Right hindlimb (tissue), 1 donor: ENCODE results near the gene ULK3.
"Not testable (repeated sequence)": the region's sequence is repeated elsewhere in the genome, so short reads cannot be mapped to it uniquely, and the experiment has no call there.

Source experiments
- DNase-seq: peaks from one replicate; pipeline ENCODE4 v3.0.0-alpha.2; 2018

The ULK3 gene, protein sequence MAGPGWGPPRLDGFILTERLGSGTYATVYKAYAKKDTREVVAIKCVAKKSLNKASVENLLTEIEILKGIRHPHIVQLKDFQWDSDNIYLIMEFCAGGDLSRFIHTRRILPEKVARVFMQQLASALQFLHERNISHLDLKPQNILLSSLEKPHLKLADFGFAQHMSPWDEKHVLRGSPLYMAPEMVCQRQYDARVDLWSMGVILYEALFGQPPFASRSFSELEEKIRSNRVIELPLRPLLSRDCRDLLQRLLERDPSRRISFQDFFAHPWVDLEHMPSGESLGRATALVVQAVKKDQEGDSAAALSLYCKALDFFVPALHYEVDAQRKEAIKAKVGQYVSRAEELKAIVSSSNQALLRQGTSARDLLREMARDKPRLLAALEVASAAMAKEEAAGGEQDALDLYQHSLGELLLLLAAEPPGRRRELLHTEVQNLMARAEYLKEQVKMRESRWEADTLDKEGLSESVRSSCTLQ

DNA sequence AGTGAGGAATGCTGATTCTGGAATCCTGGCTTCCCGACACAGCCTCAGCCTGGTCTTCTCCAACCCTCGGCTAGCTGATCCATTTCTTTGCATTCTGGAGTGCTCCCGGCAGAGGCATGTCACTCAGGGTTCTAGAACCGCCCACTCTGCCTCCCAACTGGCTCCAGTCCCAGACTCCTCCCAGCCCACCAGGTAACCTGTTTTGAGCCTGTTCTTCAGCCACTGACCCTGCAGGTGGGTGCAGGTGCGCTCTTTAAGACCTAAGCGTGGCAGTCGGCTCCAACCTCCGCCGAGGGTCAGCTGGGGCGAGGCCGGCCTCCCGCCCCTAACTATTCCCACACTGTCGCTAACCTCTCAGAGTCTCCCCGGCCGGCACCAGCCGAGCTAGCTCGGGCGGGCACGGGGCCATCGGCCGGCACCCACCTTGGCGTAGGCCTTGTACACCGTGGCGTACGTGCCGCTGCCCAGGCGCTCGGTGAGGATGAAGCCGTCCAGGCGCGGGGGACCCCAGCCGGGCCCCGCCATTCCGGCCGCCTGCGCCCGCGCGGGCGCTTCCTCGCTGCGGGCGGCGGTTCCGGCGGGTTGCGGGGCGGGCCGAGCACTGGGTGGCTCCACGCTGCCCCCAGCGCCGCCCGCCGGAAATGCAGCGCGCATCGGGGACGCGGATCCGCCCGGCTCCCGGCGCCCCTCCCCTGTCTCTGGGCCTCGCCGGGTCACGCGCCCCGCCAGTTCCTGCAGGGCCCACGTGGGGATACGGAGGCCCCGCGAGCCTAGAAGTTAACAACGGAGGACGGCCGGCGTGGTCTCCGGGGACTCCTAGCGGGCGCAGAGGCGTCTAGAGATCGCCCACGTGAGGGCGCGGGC, at the start of gene ULK3:
Gene ULK3, minus strand, starts transcription at position 576 of the 864 bp plus-strand sequence. Its CDS starts 51 bp downstream, at position 525.
- peak; percentile 92 for DNase-seq

DNA sequence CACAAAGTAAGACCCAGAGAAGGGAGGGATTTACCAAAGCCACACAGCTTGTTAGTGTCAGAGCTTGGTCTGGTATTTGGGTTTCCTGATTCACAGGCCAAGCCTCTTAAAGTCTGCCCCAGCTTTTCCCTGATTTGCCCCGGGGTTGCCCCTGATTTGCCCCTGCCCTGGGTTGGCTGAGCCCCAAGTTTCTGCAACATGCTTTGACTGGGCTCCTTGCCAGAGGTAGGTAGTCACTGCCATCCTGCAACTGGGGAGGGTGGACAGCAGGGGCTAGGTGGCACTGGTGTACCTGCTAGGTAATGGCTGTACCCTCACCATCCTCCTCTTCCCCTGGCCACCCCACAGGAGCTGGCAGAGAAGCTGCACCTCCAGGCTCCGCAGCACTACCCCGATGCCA, 49.4 kb upstream of the ULK3 start:
- DNase-seq = no peak

GRCh38 chr15:74891469-74891868, 48.5 kb upstream of the ULK3 start:
- no peak for DNase-seq

DNA sequence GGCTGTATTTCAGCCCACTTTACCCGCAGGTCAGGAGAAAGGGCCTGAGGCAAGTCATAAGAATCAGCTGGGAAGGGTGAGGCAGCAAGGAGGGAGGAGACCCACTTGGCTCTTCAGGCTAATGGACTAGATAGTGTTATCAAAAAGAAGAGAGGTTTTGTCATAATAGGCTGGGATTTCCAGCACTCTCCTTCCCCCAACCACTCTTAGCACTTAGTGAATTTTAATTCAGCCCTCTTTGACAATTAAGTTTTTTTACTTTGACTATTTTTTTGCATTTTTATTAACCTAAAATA, 47.7 kb upstream of the ULK3 start:
- no peak for DNase-seq

GRCh38 chr15:74889883-74890664, 47.1 kb upstream of the ULK3 start, which contains the start of gene MPI:
TSS of gene MPI (plus strand) at chr15:74890042. CDS start at chr15:74890074, 32 bp downstream.
- peak; percentile 92 for DNase-seq

DNA sequence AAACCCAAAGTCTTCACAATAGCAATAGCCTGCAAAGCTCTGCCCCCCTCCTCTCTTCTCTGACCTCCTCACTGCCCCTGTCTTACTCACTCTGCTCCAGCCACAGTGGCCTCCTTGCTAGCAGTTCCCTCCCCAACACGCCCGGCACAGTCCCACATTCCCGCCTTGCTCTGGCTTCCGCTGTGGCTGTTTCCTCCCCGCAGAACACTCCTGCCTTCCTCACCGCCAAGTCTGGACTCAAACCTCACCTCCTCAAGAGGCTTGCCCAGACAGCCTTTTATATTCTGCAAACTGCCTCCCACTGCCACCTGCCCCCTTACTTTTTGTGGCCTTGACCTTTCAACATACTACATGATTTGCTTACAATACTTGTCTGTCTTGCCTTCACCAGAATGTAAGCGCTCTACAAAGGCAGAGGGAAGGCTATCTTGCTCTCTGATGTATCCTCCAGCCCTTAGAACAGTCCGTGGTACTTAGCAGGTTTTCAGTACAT, 46.5 kb upstream of the ULK3 start:
- peak; percentile 77 for DNase-seq

- no peak for DNase-seq
These were observed 45.8 kb upstream of the ULK3 start for GRCh38 chr15:74888716-74889115.

DNA sequence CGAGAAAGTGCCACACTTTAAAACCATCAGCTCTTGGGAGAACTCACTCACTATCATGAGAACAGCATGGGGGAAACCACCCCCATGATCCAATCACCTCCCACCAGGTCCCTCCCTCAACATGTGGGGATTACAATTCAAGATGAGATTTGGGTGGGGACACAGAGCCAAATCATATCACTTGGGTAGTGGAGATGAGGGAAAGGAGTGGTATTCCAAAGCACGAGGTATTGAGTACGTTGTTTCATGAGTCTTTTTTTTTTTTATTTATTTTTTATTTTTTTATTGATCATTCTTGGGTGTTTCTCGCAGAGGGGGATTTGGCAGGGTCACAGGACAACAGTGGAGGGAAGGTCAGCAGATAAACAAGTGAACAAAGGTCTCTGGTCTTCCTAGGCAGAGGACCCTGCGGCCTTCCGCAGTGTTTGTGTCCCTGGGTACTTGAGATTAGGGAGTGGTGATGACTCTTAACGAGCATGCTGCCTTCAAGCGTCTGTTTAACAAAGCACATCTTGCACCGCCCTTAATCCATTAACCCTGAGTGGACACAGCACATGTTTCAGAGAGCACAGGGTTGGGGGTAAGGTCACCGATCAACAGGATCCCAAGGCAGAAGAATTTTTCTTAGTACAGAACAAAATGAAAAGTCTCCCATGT, 44.7 kb upstream of the ULK3 start:
- not testable (repeated sequence) for DNase-seq

DNA sequence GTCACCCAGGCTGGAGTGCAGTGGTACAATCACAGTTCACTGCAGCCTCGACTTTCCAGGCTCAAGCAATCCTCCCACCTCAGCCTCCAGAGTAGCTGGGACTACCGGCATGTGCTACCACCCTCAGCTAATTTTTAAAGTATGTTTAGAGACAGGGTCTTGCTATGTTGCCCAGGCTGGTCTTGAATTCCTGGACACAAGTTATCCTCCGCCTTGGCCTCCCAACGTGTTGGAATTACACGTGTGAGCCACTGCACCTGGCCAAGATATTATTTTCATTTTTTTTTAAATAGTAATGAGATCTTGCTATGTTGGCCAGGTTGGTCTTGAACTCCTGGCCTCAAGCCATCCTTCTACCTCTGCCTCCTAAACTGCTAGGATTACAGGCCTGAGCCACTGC, 42.5 kb upstream of the ULK3 start:
- DNase-seq = no peak

- no peak for DNase-seq
These were observed 41.7 kb upstream of the ULK3 start for GRCh38 chr15:74884428-74885223.

DNA sequence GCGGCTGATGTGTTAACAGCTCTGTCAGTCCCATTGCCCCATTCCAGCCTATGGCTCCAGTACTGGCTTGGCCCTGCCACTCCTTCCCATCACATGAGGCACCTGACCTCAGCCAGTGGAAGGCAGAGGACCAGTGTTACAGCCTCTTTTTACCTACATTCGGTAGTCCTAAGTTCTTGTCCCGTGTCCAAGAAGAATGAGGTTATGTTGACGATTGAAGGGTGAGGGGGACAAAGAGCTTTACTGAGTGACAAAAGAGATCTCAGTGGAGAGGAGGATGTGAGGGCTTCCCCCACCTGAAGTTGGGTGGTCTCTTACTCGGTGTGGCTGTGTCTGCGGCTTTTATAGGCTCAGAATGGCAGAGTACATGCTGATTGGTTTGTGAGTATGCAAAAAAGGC, 39.6 kb upstream of the ULK3 start:
- no peak for DNase-seq

- no peak for DNase-seq
These were observed 35.3 kb upstream of the ULK3 start for GRCh38 chr15:74878273-74878672.

- DNase-seq = peak; percentile 35
These were observed 30.9 kb upstream of the ULK3 start for GRCh38 chr15:74873756-74874424.

GRCh38 chr15:74873036-74873755, 30.2 kb upstream of the ULK3 start, which contains the start of gene SCAMP2:
TSS of gene SCAMP2 (minus strand) at chr15:74873365. CDS start at chr15:74873255, 110 bp downstream.
- DNase-seq = peak; percentile 97

GRCh38 chr15:74872702-74873035, 29.7 kb upstream of the ULK3 start:
- no peak for DNase-seq

- no peak for DNase-seq
These were observed 27.7 kb upstream of the ULK3 start for GRCh38 chr15:74870436-74871215.

DNA sequence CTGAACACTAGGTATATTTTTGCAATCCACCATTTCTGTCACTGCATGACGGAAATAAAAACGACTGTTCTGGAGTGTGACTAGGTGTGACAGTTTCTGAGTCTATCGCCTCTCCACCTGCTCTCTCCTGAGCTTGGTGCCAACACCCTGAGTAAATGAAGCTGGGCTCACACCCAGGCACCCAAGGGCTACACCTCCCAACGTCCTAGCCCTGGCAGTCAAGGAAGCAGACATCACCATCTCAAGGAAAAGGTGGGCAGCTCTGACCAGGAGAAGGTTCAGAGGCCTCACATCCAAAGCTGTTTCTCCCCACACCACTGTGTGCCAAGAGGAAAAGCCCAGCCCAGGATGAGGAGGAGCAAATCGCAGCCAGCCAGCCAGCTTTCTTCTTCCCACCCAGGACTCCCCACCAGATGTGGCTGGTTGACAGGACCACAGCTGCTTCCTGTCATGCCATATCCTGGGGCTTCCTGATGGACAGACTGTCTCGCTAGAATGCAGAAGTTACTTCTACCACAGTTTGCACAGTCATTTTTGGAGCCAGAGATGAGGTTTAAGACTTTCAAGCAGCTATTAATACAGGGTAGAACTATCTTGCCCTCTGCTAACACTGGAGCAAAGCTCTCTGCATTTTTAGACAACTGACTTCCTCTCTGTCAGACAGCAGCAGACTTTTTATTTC, 26.9 kb upstream of the ULK3 start:
- peak; percentile 65 for DNase-seq

GRCh38 chr15:74869372-74869725, 26.4 kb upstream of the ULK3 start:
- DNase-seq = no peak

DNA sequence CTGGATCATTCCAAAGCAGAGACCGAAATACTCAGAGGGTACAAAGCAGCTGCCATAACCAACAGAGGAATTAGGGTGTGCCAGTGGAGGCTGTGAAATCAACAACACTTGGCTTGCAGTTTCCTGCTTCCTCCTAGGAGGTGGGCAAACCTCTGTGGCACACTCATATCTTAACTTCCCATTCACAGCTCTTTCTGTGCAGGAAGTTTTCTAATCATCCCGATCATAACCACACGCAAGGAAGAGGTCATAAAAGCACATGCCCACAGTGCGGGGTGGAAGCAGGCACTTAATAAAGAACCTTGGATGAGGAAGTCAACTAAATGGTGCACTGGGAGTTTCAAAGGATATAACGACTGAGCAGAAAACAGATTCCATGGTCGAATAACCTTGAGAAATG, 25.1 kb upstream of the ULK3 start:
- DNase-seq = no peak
